ENCODE measurements around the gene AMBRA1. TPM values are rescaled to one million over a fixed set of nuclear protein-coding genes. Genes with fewer than 3 reads are reported as not detected.

The AMBRA1 gene
- polyA plus RNA-seq, 1 donor from 2014 or later = 34.5 TPM

DNA sequence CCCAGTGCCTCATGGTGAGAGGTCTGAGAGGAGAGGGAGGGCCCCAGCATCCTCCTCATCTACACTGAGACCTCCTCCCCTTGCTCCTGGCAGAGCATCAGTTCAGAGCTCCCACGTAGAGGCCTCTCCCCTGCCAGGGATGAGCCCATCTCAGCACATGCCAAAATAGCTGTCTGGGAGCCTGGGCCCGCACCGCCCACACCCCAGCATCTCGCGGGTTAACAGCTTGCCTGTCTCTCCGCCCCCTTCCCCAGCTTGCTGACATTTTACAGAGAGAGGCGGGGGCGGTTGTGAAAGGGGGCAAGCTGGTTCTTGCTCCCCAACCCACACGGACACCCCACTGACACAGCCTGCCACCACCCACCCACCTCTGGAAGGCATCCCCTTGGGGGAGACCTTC is 240.1 kb downstream of the AMBRA1 start:
- Histone ChIP-seq H2AFZ (ENCODE audit: low read depth, low read length) (no peak overlapping the region), H3K27ac (ENCODE audit: low read length) (no peak overlapping the region), H3K4me3 (ENCODE audit: low read length) (no peak overlapping the region), H4K20me1 (ENCODE audit: insufficient read depth) (no peaks in the 10 kb centered on the region), H3K4me2 (ENCODE audit: low read length) (no peak overlapping the region), H3K9me2 (ENCODE audit: insufficient read depth, low read length) (no peaks in the 10 kb centered on the region), H3K9ac (ENCODE audit: low read length) (no peak overlapping the region), H3K27me3 (ENCODE audit: insufficient read depth, low read depth, low read length) (no peaks in the 10 kb centered on the region), H3K9me3 (ENCODE audit: low read length) (no peaks in the 10 kb centered on the region), H3K36me3 (ENCODE audit: insufficient read depth, low read length) (no peaks in the 10 kb centered on the region), H3F3A (ENCODE audit: insufficient read depth, low read length, poor library complexity, severe bottlenecking) (no peaks in the 10 kb centered on the region), H3K79me2 (replicated peaks; ENCODE audit: insufficient read depth, low read length) (peaks cover 16% of the 10 kb centered on the region)
- TF ChIP-seq, protein P1, sequence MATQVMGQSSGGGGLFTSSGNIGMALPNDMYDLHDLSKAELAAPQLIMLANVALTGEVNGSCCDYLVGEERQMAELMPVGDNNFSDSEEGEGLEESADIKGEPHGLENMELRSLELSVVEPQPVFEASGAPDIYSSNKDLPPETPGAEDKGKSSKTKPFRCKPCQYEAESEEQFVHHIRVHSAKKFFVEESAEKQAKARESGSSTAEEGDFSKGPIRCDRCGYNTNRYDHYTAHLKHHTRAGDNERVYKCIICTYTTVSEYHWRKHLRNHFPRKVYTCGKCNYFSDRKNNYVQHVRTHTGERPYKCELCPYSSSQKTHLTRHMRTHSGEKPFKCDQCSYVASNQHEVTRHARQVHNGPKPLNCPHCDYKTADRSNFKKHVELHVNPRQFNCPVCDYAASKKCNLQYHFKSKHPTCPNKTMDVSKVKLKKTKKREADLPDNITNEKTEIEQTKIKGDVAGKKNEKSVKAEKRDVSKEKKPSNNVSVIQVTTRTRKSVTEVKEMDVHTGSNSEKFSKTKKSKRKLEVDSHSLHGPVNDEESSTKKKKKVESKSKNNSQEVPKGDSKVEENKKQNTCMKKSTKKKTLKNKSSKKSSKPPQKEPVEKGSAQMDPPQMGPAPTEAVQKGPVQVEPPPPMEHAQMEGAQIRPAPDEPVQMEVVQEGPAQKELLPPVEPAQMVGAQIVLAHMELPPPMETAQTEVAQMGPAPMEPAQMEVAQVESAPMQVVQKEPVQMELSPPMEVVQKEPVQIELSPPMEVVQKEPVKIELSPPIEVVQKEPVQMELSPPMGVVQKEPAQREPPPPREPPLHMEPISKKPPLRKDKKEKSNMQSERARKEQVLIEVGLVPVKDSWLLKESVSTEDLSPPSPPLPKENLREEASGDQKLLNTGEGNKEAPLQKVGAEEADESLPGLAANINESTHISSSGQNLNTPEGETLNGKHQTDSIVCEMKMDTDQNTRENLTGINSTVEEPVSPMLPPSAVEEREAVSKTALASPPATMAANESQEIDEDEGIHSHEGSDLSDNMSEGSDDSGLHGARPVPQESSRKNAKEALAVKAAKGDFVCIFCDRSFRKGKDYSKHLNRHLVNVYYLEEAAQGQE (IDR thresholded peaks at IDR 0.05; ENCODE audit: borderline replicate concordance) = no peak
- no peak for TF ChIP-seq RAD21 (conservative IDR thresholded peaks at IDR 0.05)
- no peak for TF ChIP-seq EZH2 (IDR thresholded peaks at IDR 0.05; ENCODE audit: borderline replicate concordance, insufficient read depth, low read length, poor library complexity, severe bottlenecking)
- TF ChIP-seq TAF1 (IDR thresholded peaks at IDR 0.05; ENCODE audit: low read depth) = no peak
- no peak for TF ChIP-seq EP300 (conservative IDR thresholded peaks at IDR 0.05; ENCODE audit: poor library complexity, severe bottlenecking)
- no peak for TF ChIP-seq MXI1 (conservative IDR thresholded peaks at IDR 0.05; ENCODE audit: poor library complexity, severe bottlenecking)
- TF ChIP-seq SMC3 (conservative IDR thresholded peaks at IDR 0.05; ENCODE audit: poor library complexity) = no peak

GRCh38 chr11:46352063-46352841 is 241.6 kb downstream of the AMBRA1 start:
- H3K9me3 ChIP-seq (ENCODE audit: low read length) = no peaks in the 10 kb centered on the region
- no peaks in the 10 kb centered on the region for H3K36me3 ChIP-seq (ENCODE audit: insufficient read depth, low read length)
- H3K79me2 ChIP-seq (replicated peaks; ENCODE audit: insufficient read depth, low read length) = peaks cover 22% of the 10 kb centered on the region
- no peak overlapping the region for H2AFZ ChIP-seq (ENCODE audit: low read depth, low read length)
- H3K27me3 ChIP-seq (ENCODE audit: insufficient read depth, low read depth, low read length) = no peaks in the 10 kb centered on the region
- H3K4me3 ChIP-seq (ENCODE audit: low read length) = no peak overlapping the region
- no peak overlapping the region for H3K27ac ChIP-seq (ENCODE audit: low read length)
- TF ChIP-seq EZH2 (IDR thresholded peaks at IDR 0.05; ENCODE audit: borderline replicate concordance, insufficient read depth, low read length, poor library complexity, severe bottlenecking) = no peak
- peak; percentile 20 for TF ChIP-seq RAD21 (conservative IDR thresholded peaks at IDR 0.05)
- TF ChIP-seq, protein P1 (IDR thresholded peaks at IDR 0.05; ENCODE audit: borderline replicate concordance) = no peak
- TF ChIP-seq CTCF (IDR thresholded peaks at IDR 0.05; ENCODE audit: poor library complexity, severe bottlenecking) = peak; percentile 50
- no peaks in the 10 kb centered on the region for H4K20me1 ChIP-seq (ENCODE audit: insufficient read depth)
- no peaks in the 10 kb centered on the region for H3K9me2 ChIP-seq (ENCODE audit: insufficient read depth, low read length)
- H3F3A ChIP-seq (ENCODE audit: insufficient read depth, low read length, poor library complexity, severe bottlenecking) = no peaks in the 10 kb centered on the region
- H3K9ac ChIP-seq (ENCODE audit: low read length) = no peak overlapping the region
- no peak overlapping the region for H3K4me2 ChIP-seq (ENCODE audit: low read length)

All from neural cell (in vitro differentiated cells).